Testis (tissue), 3 donors: ENCODE measurements around the gene RAB1A. TPM values are rescaled to one million over a fixed set of nuclear protein-coding genes. Genes with fewer than 3 reads are reported as not detected.

Experiments used
- DNase-seq: peaks from one replicate; pipeline ENCODE4 v3.0.0-alpha.2; 2019
- H3K27ac ChIP-seq, 2 donors: fragments of 200-600 bp; sonication (generic); one replicate each; pipeline ENCODE4 v1.5.1; 2019
- H3K27me3 ChIP-seq: fragments of 200-600 bp; sonication (generic); one replicate; pipeline ENCODE4 v1.5.1; 2019
- H3K36me3 ChIP-seq: fragments of 200-600 bp; sonication (generic); one replicate; pipeline ENCODE4 v1.5.1; 2017; ENCODE audit warnings: low read depth; ENCODE audit errors: missing control alignments
- H3K4me1 ChIP-seq: fragments of 200-600 bp; sonication (generic); one replicate; pipeline ENCODE4 v1.5.1; 2019
- H3K4me3 ChIP-seq, 2 donors: fragments of 200-600 bp; sonication (generic); one replicate each; pipeline ENCODE4 v1.5.1; 2017 to 2019
- H3K9me3 ChIP-seq: fragments of 200-600 bp; sonication (generic); one replicate; pipeline ENCODE4 v1.5.1; 2017
- CTCF ChIP-seq, 3 experiments: fragments of 450-650 bp in 2 of 3; fragments of 200-600 bp in 1 of 3; sonication (generic) in 1 of 3; IDR thresholded peaks; one replicate each; pipeline ENCODE4 v1.5.1; 2016 to 2019; ENCODE audit warnings: antibody characterized with exemption in 3 of 3, mild to moderate bottlenecking in 2 of 3, moderate library complexity in 1 of 3
- POLR2A ChIP-seq: fragments of 450-650 bp; IDR thresholded peaks from one replicate; pipeline ENCODE4 v1.6.1; 2017; ENCODE audit warnings: antibody characterized with exemption, mild to moderate bottlenecking, moderate library complexity
- WGBS, 2 donors: methylation state at CpG; one replicate each; pipeline ENCODE4 v1.1.5; 2018; 5-methylcytosine and 5-hydroxymethylcytosine counted together
- intact Hi-C: fragments of 100-400 bp; cut with DNase I; formaldehyde crosslinking; loops from one replicate; pipeline ENCODE4 v1.15.1; 2023; ENCODE audit warnings: low total_unique reads
- polyA plus RNA-seq: library from polyadenylated mRNA; stranded (reverse); fragments of 350-450 nt; fragmentation: Illumina TruSeq; extraction: RNeasy Lipid Tissue Mini Kit (QIAGEN cat#74804); gene quantifications from one replicate; pipeline ENCODE4 v1.2.3, GENCODE V29; 2014; ENCODE audit warnings: low read depth, low replicate concordance; ENCODE audit not compliant: insufficient read depth
- total RNA-seq, 2 donors: library from RNA; depleted of rRNA; stranded (reverse); fragments of >200 nt; gene quantifications; one replicate each; pipeline ENCODE4 v1.2.3, GENCODE V29; 2016

RAB1A gene
- total and polyA plus RNA-seq, 3 donors from 2014 or later = 82.0 to 154 (median 113) TPM

GRCh38 chr2:65067806-65068553 is 61.9 kb downstream of the RAB1A start:
- 86 to 90% methylated on average over 13 to 14 of the region's 14 CpGs for WGBS, 2 donors
- no peaks in the 10 kb centered on the region for H3K36me3 ChIP-seq
- intact Hi-C loops = loop anchor here (10.0 kb wide), 1 partner anchor 97 kb away; no protein-coding TSS in a partner anchor
- H3K4me1 ChIP-seq = peaks cover 40% of the 10 kb centered on the region
- no peaks in the 10 kb centered on the region for H3K27me3 ChIP-seq
- no peak overlapping the region for H3K4me3 ChIP-seq
- DNase-seq = no peak
- TF ChIP-seq CTCF (IDR thresholded peaks at IDR 0.05) (no peak), POLR2A (no peak)
- H3K9me3 ChIP-seq = no peaks in the 10 kb centered on the region
- peak overlapping the region in 1 of 2 donors; percentile 73 for H3K27ac ChIP-seq

GRCh38 chr2:65064728-65065552 is 65.0 kb downstream of the RAB1A start:
- DNase-seq = peak; percentile 53
- Histone ChIP-seq H3K27ac (peak overlapping the region; percentile 25 to 31), H3K4me3 (no peak overlapping the region), H3K4me1 (peaks cover 41% of the 10 kb centered on the region), H3K27me3 (no peaks in the 10 kb centered on the region), H3K9me3 (no peaks in the 10 kb centered on the region), H3K36me3 (no peaks in the 10 kb centered on the region)
- intact Hi-C loops = loop anchor here (10.0 kb wide), 1 partner anchor 100 kb away; no protein-coding TSS in a partner anchor
- WGBS, 2 donors = 54 to 60% methylated on average over 14 of the region's 14 CpGs
- no peak for TF ChIP-seq POLR2A
- TF ChIP-seq CTCF (IDR thresholded peaks at IDR 0.05) = peak; percentile 77 to 92 (median 77)

GRCh38 chr2:65062843-65063825 is 66.8 kb downstream of the RAB1A start:
- H3K27me3 ChIP-seq = no peaks in the 10 kb centered on the region

More at GRCh38 chr2:65062843-65063825, 66.8 kb downstream of the RAB1A start:
- Histone ChIP-seq H3K4me3 (no peak overlapping the region), H3K9me3 (no peaks in the 10 kb centered on the region), H3K27ac (no peak overlapping the region), H3K4me1 (peaks cover 30% of the 10 kb centered on the region), H3K36me3 (no peaks in the 10 kb centered on the region)
- intact Hi-C loops = loop anchor here (10.0 kb wide), 1 partner anchor 102 kb away; no protein-coding TSS in a partner anchor
- DNase-seq = peak; percentile 10
- WGBS, 2 donors = 60 to 69% methylated on average over 11 to 13 of the region's 13 CpGs
- TF ChIP-seq CTCF (IDR thresholded peaks at IDR 0.05) = no peak
- TF ChIP-seq POLR2A = no peak
